Caco-2 (cell line): ENCODE data around the gene PRCD. TPM values are rescaled to one million over a fixed set of nuclear protein-coding genes. Genes with fewer than 3 reads are reported as not detected.

Experiments used
- BruUV-seq: library from RNA; stranded (reverse); fragments of 400-500 nt; replicated peaks from 2 replicates; lab custom pipeline; 2021; lab: Mats Ljungman, UMichigan
- CTCF ChIA-PET: fragments of 300-600 bp; sonication (Branson Sonifier 250); formaldehyde crosslinking; loops from one replicate; lab custom pipeline; 2022; ENCODE audit warnings: antibody characterized with exemption; lab: Charles Lee
- POLR2A ChIA-PET: fragments of 300-600 bp; sonication (Branson Sonifier 250); formaldehyde crosslinking; loops from one replicate; lab custom pipeline; 2022; ENCODE audit warnings: antibody characterized with exemption; lab: Charles Lee
- DNase-seq, 2 experiments: peaks; one replicate each; pipeline versions ENCODE4 v3.0.0 to v3.0.0-alpha.2; 2020 to 2022
- H3K27me3 ChIP-seq: replicated peaks from 2 replicates; pipeline ENCODE4 v1.6.0; 2011; ENCODE audit warnings: low read length; ENCODE audit not compliant: control insufficient read depth, insufficient read depth
- H3K36me3 ChIP-seq: 2 replicates; pipeline ENCODE4 v1.5.1; 2011; ENCODE audit warnings: low read length; ENCODE audit not compliant: control insufficient read depth, insufficient read depth
- H3K4me1 ChIP-seq: fragments of 250-450 bp; sonication (Bioruptor Pico); 2 replicates; pipeline ENCODE4 v1.5.1; 2020; ENCODE audit warnings: mild to moderate bottlenecking
- H3K4me3 ChIP-seq: 2 replicates; pipeline ENCODE4 v1.5.1; 2011; ENCODE audit warnings: low read depth, mild to moderate bottlenecking, control low read depth, low read length
- H3K9me3 ChIP-seq: fragments of 250-450 bp; sonication (Bioruptor Pico); 2 replicates; pipeline ENCODE4 v1.5.1; 2020; ENCODE audit warnings: mild to moderate bottlenecking, moderate library complexity
- H3K27ac Mint-ChIP-seq: one replicate; pipeline ENCODE4 v1.8.0; 2022; ENCODE audit warnings: mixed read lengths; ENCODE audit not compliant: unreplicated experiment
- H3K27me3 Mint-ChIP-seq: one replicate; pipeline ENCODE4 v1.8.0; 2022; ENCODE audit warnings: mixed read lengths; ENCODE audit not compliant: insufficient read depth, unreplicated experiment
- H3K36me3 Mint-ChIP-seq: one replicate; pipeline ENCODE4 v1.8.0; 2022; ENCODE audit warnings: mild to moderate bottlenecking, mixed read lengths; ENCODE audit not compliant: insufficient read depth, unreplicated experiment
- H3K4me1 Mint-ChIP-seq: one replicate; pipeline ENCODE4 v1.8.0; 2022; ENCODE audit warnings: low read depth, mixed read lengths; ENCODE audit not compliant: unreplicated experiment
- H3K4me3 Mint-ChIP-seq: one replicate; pipeline ENCODE4 v1.8.0; 2022; ENCODE audit warnings: mild to moderate bottlenecking, moderate library complexity, mixed read lengths; ENCODE audit not compliant: unreplicated experiment
- H3K9me3 Mint-ChIP-seq: one replicate; pipeline ENCODE4 v1.8.0; 2022; ENCODE audit warnings: mixed read lengths; ENCODE audit not compliant: unreplicated experiment
- intact Hi-C: fragments of 100-400 bp; cut with micrococcal nuclease; formaldehyde crosslinking; loops from one replicate; pipeline ENCODE4 v1.10.0; 2022; ENCODE audit not compliant: unreplicated experiment
- total RNA-seq: library from RNA; stranded (reverse); gene quantifications from 2 replicates; pipeline ENCODE4 v1.2.3, GENCODE V29; 2022
- TF ChIP-seq, protein P1 (sequence below), 2 experiments: fragments of 200-600 bp in 1 of 2; IDR thresholded peaks; 1 replicate in 1 of 2; 2 replicates in 1 of 2; pipeline versions ENCODE4 v1.5.1 to v1.8.0; 2011 to 2022; ENCODE audit warnings: antibody characterized with exemption in 1 of 2, control low read depth in 1 of 2, inconsistent platforms in 1 of 2, low read depth in 1 of 2, low read length in 1 of 2, mild to moderate bottlenecking in 1 of 2, moderate library complexity in 1 of 2; ENCODE audit not compliant: insufficient read depth in 1 of 2, severe bottlenecking in 1 of 2, unreplicated experiment in 1 of 2

The PRCD gene
- total RNA-seq, 1 experiment from 2014 or later: not detected

DNA sequence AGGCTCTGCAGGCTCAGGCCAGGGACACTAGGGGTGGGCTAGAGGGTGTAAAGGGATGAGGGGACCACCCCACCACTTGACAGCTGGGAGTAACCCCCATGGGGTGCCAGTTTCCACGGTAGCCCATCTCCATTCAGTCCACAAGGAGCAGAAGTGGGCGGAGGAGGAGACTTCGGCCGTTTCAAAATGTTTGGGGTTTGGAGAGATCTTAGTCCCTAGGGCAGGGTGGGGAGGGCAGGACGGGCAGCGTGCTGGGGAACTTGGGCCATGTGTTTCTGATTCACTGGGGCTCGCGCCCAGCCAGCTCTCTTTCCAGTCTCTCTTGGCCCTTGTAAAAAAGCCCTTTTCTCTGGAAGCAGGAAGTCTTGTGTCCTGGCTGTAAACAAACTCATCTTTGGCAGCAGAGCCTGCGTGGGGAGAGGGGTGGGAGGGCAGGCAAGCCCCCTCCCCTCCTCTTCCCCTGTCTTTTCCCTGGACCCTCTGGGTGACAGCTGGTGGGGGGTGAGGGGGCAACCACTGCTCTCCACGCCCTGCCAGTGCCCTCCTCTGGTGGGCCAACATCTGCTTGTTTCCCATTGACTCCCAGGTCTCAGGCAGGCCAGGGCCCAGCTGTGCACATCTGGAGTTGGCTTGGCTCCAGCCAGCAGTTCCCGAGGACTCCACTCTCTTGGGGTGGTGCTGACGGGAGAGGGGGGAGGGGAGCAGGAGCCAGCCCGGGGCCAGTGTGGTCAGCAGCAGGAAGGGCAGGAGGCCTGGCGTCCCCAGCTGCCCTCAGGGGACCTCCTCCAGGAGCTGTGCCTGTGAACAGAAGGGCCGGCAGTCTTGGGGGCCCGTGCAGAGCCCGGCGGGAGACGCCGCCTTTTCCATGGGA lies 10.4 kb upstream of the PRCD start:
- Histone ChIP-seq H3K36me3 (no peaks in the 10 kb centered on the region), H3K9me3 (no peaks in the 10 kb centered on the region), H3K4me1 (peaks cover 24% of the 10 kb centered on the region), H3K4me3 (no peak overlapping the region), H3K27me3 (no peaks in the 10 kb centered on the region)
- H3K4me1 Mint-ChIP-seq: peaks cover 15% of the 10 kb centered on the region
- CTCF ChIA-PET: interaction anchor here (0.7 kb wide), 1 partner anchor 98 kb away, joined by 3 read pairs; no protein-coding TSS in a partner anchor
- no peaks in the 10 kb centered on the region for H3K36me3 Mint-ChIP-seq
- POLR2A ChIA-PET: interaction anchor here (1.2 kb wide), 1 partner anchor 28 kb away, joined by 4 read pairs; no protein-coding TSS in a partner anchor
- intact Hi-C loops: no loop called here
- TF ChIP-seq, protein P1, sequence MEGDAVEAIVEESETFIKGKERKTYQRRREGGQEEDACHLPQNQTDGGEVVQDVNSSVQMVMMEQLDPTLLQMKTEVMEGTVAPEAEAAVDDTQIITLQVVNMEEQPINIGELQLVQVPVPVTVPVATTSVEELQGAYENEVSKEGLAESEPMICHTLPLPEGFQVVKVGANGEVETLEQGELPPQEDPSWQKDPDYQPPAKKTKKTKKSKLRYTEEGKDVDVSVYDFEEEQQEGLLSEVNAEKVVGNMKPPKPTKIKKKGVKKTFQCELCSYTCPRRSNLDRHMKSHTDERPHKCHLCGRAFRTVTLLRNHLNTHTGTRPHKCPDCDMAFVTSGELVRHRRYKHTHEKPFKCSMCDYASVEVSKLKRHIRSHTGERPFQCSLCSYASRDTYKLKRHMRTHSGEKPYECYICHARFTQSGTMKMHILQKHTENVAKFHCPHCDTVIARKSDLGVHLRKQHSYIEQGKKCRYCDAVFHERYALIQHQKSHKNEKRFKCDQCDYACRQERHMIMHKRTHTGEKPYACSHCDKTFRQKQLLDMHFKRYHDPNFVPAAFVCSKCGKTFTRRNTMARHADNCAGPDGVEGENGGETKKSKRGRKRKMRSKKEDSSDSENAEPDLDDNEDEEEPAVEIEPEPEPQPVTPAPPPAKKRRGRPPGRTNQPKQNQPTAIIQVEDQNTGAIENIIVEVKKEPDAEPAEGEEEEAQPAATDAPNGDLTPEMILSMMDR (IDR thresholded peaks at IDR 0.05; ENCODE audit: insufficient read depth in 1 of 2, low read depth in 1 of 2, low read length in 1 of 2, severe bottlenecking in 1 of 2, unreplicated experiment in 1 of 2): no peak
- H3K4me3 Mint-ChIP-seq: no peak overlapping the region
- BruUV-seq: no TSS peak
- H3K27me3 Mint-ChIP-seq: no peaks in the 10 kb centered on the region
- no peak for DNase-seq
- peak overlapping the region; percentile 3 for H3K27ac Mint-ChIP-seq
- no peaks in the 10 kb centered on the region for H3K9me3 Mint-ChIP-seq

DNA sequence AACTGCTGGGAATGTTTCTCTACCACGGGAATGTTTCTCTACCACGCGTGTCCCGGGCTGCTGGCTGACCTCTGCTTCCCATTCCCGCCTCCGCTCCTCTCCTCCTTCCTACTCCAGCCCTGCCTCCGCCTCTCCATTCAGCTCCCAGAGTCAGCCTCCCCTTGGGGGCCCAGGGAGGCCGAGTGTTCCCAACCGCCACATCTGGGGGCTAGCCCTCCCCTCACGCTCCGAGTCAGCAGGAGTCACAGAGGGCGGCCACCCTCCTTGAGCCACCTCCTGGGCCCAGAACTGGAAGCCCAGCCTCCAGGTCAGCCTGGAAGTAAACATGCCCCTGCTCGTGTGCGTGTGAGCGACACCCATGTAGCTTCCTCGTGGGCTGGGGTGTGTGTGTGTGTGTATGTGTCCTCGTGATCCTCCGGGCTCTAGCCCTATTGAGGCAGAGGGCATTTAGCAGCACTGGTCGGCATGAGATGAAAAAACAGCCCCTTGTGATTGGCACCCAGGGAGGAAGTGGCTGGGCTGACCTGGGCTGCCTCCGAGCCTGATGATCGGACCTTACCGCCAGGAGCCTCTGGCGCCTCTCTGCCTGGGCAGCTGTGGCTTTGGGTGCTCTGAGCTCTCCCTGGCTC lies 9.6 kb upstream of the PRCD start:
- Mint-ChIP-seq H3K27me3 (no peaks in the 10 kb centered on the region), H3K9me3 (no peaks in the 10 kb centered on the region), H3K36me3 (no peaks in the 10 kb centered on the region), H3K27ac (peak overlapping the region; percentile 3), H3K4me3 (no peak overlapping the region), H3K4me1 (peaks cover 15% of the 10 kb centered on the region)
- H3K27me3 ChIP-seq: no peaks in the 10 kb centered on the region
- H3K4me3 ChIP-seq: no peak overlapping the region
- no peak for DNase-seq
- intact Hi-C loops: no loop called here
- TF ChIP-seq, protein P1 (IDR thresholded peaks at IDR 0.05; ENCODE audit: insufficient read depth in 1 of 2, low read depth in 1 of 2, low read length in 1 of 2, severe bottlenecking in 1 of 2, unreplicated experiment in 1 of 2): no peak
- H3K4me1 ChIP-seq: peaks cover 23% of the 10 kb centered on the region
- no TSS peak for BruUV-seq
- CTCF ChIA-PET: no interaction called here
- POLR2A ChIA-PET: no interaction called here
- no peaks in the 10 kb centered on the region for H3K36me3 ChIP-seq
- no peaks in the 10 kb centered on the region for H3K9me3 ChIP-seq

DNA sequence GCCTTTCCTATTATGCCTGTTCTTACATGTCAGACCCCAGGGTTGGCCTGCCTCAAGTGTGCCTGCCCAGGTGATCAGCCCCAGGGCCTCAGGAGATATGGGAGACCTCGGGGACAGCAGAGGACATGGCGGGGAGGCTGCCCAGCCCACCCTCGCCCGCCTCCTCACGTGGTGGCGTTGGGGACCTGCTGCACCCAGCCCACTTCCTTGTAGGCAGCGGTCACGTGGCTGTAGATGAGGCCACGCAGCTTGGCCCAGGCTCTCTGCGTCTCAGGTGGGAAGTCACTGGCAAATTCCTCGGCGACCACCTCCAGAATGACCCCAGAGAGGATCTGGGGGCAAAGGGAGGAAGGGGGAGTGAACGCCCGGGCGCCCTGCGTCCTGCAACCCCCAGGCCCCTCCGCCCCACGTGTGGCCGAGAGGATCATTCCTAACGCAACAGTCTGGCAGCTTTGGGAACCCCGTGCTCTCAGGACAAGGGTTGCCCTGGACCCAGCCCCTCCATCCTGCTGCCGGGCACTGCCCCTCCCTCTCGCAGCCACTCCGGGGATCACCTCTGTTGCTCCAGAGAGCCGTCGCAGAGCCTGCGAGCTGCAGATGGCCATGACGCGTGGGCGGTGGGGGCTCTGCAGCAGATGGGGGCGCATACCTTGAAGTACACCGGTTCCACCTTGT lies 8.9 kb upstream of the PRCD start:
- Histone ChIP-seq H3K27me3 (no peaks in the 10 kb centered on the region), H3K9me3 (no peaks in the 10 kb centered on the region), H3K36me3 (no peaks in the 10 kb centered on the region), H3K4me3 (no peak overlapping the region), H3K4me1 (peaks cover 20% of the 10 kb centered on the region)
- ChIA-PET POLR2A (no interaction called here), CTCF (no interaction called here)
- H3K4me3 Mint-ChIP-seq: no peak overlapping the region
- H3K4me1 Mint-ChIP-seq: peaks cover 15% of the 10 kb centered on the region
- H3K36me3 Mint-ChIP-seq: no peaks in the 10 kb centered on the region
- BruUV-seq: no TSS peak
- H3K27me3 Mint-ChIP-seq: no peaks in the 10 kb centered on the region
- no peaks in the 10 kb centered on the region for H3K9me3 Mint-ChIP-seq
- DNase-seq: no peak
- TF ChIP-seq, protein P1 (IDR thresholded peaks at IDR 0.05; ENCODE audit: insufficient read depth in 1 of 2, low read depth in 1 of 2, low read length in 1 of 2, severe bottlenecking in 1 of 2, unreplicated experiment in 1 of 2): no peak
- intact Hi-C loops: no loop called here
- H3K27ac Mint-ChIP-seq: no peak overlapping the region
